NCI-H2081 treated with DMSO at 0.1 percent for 48 hours (cell line): ENCODE measurements around the gene XPR1.
"Not testable (repeated sequence)": the region's sequence is repeated elsewhere in the genome, so short reads cannot be mapped to it uniquely, and the experiment has no call there.

ENCODE experiments used
- DNase-seq: peaks from one replicate; lab custom pipeline; 2025; lab: John Stamatoyannopoulos, UW

The XPR1 gene

GRCh38 chr1:180785291-180785690 lies 153.5 kb downstream of the XPR1 start:
- DNase-seq, result no peak

GRCh38 chr1:180785887-180786286 lies 154.1 kb downstream of the XPR1 start:
- no peak for DNase-seq

GRCh38 chr1:180786624-180787023 lies 154.8 kb downstream of the XPR1 start:
- no peak for DNase-seq

- no peak for DNase-seq
Measured at GRCh38 chr1:180787628-180788307, 155.9 kb downstream of the XPR1 start.

GRCh38 chr1:180789460-180789859 lies 157.6 kb downstream of the XPR1 start:
- DNase-seq, result no peak

- DNase-seq, result not testable (repeated sequence)
Measured at GRCh38 chr1:180791152-180791551, 159.3 kb downstream of the XPR1 start.

- no peak for DNase-seq
Measured at GRCh38 chr1:180791806-180792205, 160.0 kb downstream of the XPR1 start.

GRCh38 chr1:180793451-180793850 lies 161.6 kb downstream of the XPR1 start:
- no peak for DNase-seq

- DNase-seq, result no peak
Measured at GRCh38 chr1:180796897-180797640, 165.2 kb downstream of the XPR1 start.

GRCh38 chr1:180800945-180801344 lies 169.1 kb downstream of the XPR1 start:
- no peak for DNase-seq

- DNase-seq, result no peak
Measured at GRCh38 chr1:180802813-180803212, 171.0 kb downstream of the XPR1 start.

- DNase-seq, result no peak
Measured at GRCh38 chr1:180805316-180805715, 173.5 kb downstream of the XPR1 start.

- DNase-seq, result no peak
Measured at GRCh38 chr1:180811298-180811697, 179.5 kb downstream of the XPR1 start.

GRCh38 chr1:180811886-180812285 lies 180.1 kb downstream of the XPR1 start:
- DNase-seq, result no peak

GRCh38 chr1:180814258-180814657 lies 182.4 kb downstream of the XPR1 start:
- DNase-seq, result no peak

GRCh38 chr1:180815188-180815587 lies 183.4 kb downstream of the XPR1 start:
- no peak for DNase-seq

GRCh38 chr1:180816132-180816531 lies 184.3 kb downstream of the XPR1 start:
- no peak for DNase-seq

- DNase-seq, result no peak
Measured at GRCh38 chr1:180821970-180822369, 190.1 kb downstream of the XPR1 start.

GRCh38 chr1:180831507-180831906 lies 199.7 kb downstream of the XPR1 start:
- DNase-seq, result not testable (repeated sequence)

- not testable (repeated sequence) for DNase-seq
Measured at GRCh38 chr1:180833180-180833579, 201.4 kb downstream of the XPR1 start.

GRCh38 chr1:180836449-180836848 lies 204.6 kb downstream of the XPR1 start:
- no peak for DNase-seq

- no peak for DNase-seq
Measured at GRCh38 chr1:180837020-180837419, 205.2 kb downstream of the XPR1 start.

- no peak for DNase-seq
Measured at GRCh38 chr1:180838535-180838934, 206.7 kb downstream of the XPR1 start.

GRCh38 chr1:180839547-180839946 lies 207.7 kb downstream of the XPR1 start:
- no peak for DNase-seq
